Activated gamma-delta T cell (primary cell): ENCODE measurements around the gene PDE11A.

Experiments
- DNase-seq: peaks from one replicate; lab custom pipeline; 2025; lab: John Stamatoyannopoulos, UW

The PDE11A gene

GRCh38 chr2:177598326-177599138, 474.0 kb downstream of the PDE11A start:
- no peak for DNase-seq

GRCh38 chr2:177597759-177598158, 474.8 kb downstream of the PDE11A start:
- no peak for DNase-seq

GRCh38 chr2:177596866-177597265, 475.7 kb downstream of the PDE11A start:
- no peak for DNase-seq

GRCh38 chr2:177595126-177595845, 477.3 kb downstream of the PDE11A start:
- no peak for DNase-seq

- no peak for DNase-seq
Measured at GRCh38 chr2:177593402-177593801, 479.2 kb downstream of the PDE11A start.

GRCh38 chr2:177592945-177593344, 479.6 kb downstream of the PDE11A start:
- no peak for DNase-seq

- DNase-seq, result no peak
Measured at GRCh38 chr2:177592397-177592796, 480.2 kb downstream of the PDE11A start.

GRCh38 chr2:177589186-177589585, 483.4 kb downstream of the PDE11A start:
- no peak for DNase-seq

- no peak for DNase-seq
Measured at GRCh38 chr2:177588671-177589070, 483.9 kb downstream of the PDE11A start.

GRCh38 chr2:177587371-177587770, 485.2 kb downstream of the PDE11A start:
- no peak for DNase-seq

- no peak for DNase-seq
Measured at GRCh38 chr2:177586154-177586553, 486.4 kb downstream of the PDE11A start.

GRCh38 chr2:177585234-177585863, 487.2 kb downstream of the PDE11A start:
- DNase-seq, result no peak

- no peak for DNase-seq
Measured at GRCh38 chr2:177584030-177584692, 488.4 kb downstream of the PDE11A start.

- no peak for DNase-seq
Measured at GRCh38 chr2:177582000-177582399, 490.6 kb downstream of the PDE11A start.

GRCh38 chr2:177579486-177580036, 493.0 kb downstream of the PDE11A start:
- DNase-seq, result no peak

- DNase-seq, result no peak
Measured at GRCh38 chr2:177578454-177578853, 494.1 kb downstream of the PDE11A start.

- no peak for DNase-seq
Measured at GRCh38 chr2:177577075-177577474, 495.5 kb downstream of the PDE11A start.

- DNase-seq, result no peak
Measured at GRCh38 chr2:177575358-177575757, 497.2 kb downstream of the PDE11A start.

- DNase-seq, result no peak
Measured at GRCh38 chr2:177574356-177574755, 498.2 kb downstream of the PDE11A start.
